Measurements from ENCODE around the gene THRB. TPM values are rescaled to one million over a fixed set of nuclear protein-coding genes. Genes with fewer than 3 reads are reported as not detected.

Gene THRB
- total and polyA plus RNA-seq, 2 donors (not counting 3 experiments of a cell fraction or from before 2014, with no cell fraction given) = 0.06 TPM; not detected in 1

- Histone ChIP-seq H3K4me3 (replicated peaks in 1 of 3; ENCODE audit: insufficient read depth in 1 of 3, low read depth in 1 of 3, low read length in 3 of 3) (no peak overlapping the region), H3K27ac (ENCODE audit: insufficient read depth, low read depth, low read length) (no peak overlapping the region), H3K4me1 (ENCODE audit: control insufficient read depth, extremely low read depth, insufficient read depth, low read length) (no peaks in the 10 kb centered on the region), H3K27me3 (ENCODE audit: control insufficient read depth in 2 of 2, insufficient read depth in 2 of 2, low read length in 2 of 2) (no peaks in the 10 kb centered on the region), H3K79me2 (ENCODE audit: control insufficient read depth, insufficient read depth, low read length) (no peaks in the 10 kb centered on the region), H4K20me1 (replicated peaks; ENCODE audit: control insufficient read depth, extremely low read depth, insufficient read depth, low read length) (no peaks in the 10 kb centered on the region), H3K36me3 (ENCODE audit: control insufficient read depth in 2 of 2, extremely low read depth in 1 of 2, insufficient read depth in 2 of 2, low read length in 2 of 2) (no peaks in the 10 kb centered on the region), H3K9ac (replicated peaks; ENCODE audit: extremely low read depth, insufficient read depth, low read length) (no peak overlapping the region), H2AFZ (ENCODE audit: low read depth, low read length) (no peak overlapping the region), H3K9me3 (replicated peaks; ENCODE audit: control insufficient read depth, insufficient read depth, low read length) (no peaks in the 10 kb centered on the region), H3K9me1 (replicated peaks; ENCODE audit: control insufficient read depth, extremely low read depth, insufficient read depth, low read length) (no peaks in the 10 kb centered on the region), H3K4me2 (ENCODE audit: insufficient read depth, low read length) (no peak overlapping the region)
- dilution Hi-C loops (cut with MboI; ENCODE audit: extremely low pct_ligation_motif_present, low sequenced_read_pairs) = no loop called here
- no peak for DNase-seq (ENCODE audit: low read depth, low spot score)
- no peak for TF ChIP-seq POLR2AphosphoS5 (IDR thresholded peaks at IDR 0.05; ENCODE audit: insufficient read depth, low read depth, low read length)
- no peak for TF ChIP-seq CTCF (IDR thresholded peaks at IDR 0.05; ENCODE audit: extremely low read depth in 1 of 2, insufficient read depth in 1 of 2, low read depth in 1 of 2, low read length in 2 of 2)
- TF ChIP-seq FOS (IDR thresholded peaks at IDR 0.05; ENCODE audit: borderline replicate concordance, insufficient read depth, low read length) = no peak
- no peak for TF ChIP-seq JUN (IDR thresholded peaks at IDR 0.05; ENCODE audit: borderline replicate concordance, insufficient read depth, insufficient read length, low read depth)
- TF ChIP-seq MAX (IDR thresholded peaks at IDR 0.05; ENCODE audit: insufficient read depth, insufficient read length) = no peak
- TF ChIP-seq MYC (IDR thresholded peaks at IDR 0.05; ENCODE audit: low read depth, low read length) = no peak
- POLR2A ChIA-PET = no interaction called here
- CTCF ChIA-PET = no interaction called here
- FAIRE-seq = no peak
- intact Hi-C loops (cut with micrococcal nuclease) = no loop called here
- BruUV-seq (replicated peaks) = no TSS peak
Measured at GRCh38 chr3:24462737-24463136, 31.9 kb downstream of the THRB start.

- no peaks in the 10 kb centered on the region for H3K79me2 ChIP-seq (ENCODE audit: control insufficient read depth, insufficient read depth, low read length)
- H3K9me3 ChIP-seq (replicated peaks; ENCODE audit: control insufficient read depth, insufficient read depth, low read length) = no peaks in the 10 kb centered on the region
- no peaks in the 10 kb centered on the region for H3K4me1 ChIP-seq (ENCODE audit: control insufficient read depth, extremely low read depth, insufficient read depth, low read length)
- ChIA-PET CTCF (no interaction called here), POLR2A (no interaction called here)
- no peaks in the 10 kb centered on the region for H3K27me3 ChIP-seq (ENCODE audit: control insufficient read depth in 2 of 2, insufficient read depth in 2 of 2, low read length in 2 of 2)
- no peak for DNase-seq (ENCODE audit: low read depth, low spot score)
- dilution Hi-C loops (cut with MboI; ENCODE audit: extremely low pct_ligation_motif_present, low sequenced_read_pairs) = no loop called here
- intact Hi-C loops (cut with micrococcal nuclease) = no loop called here
- no peak overlapping the region for H2AFZ ChIP-seq (ENCODE audit: low read depth, low read length)
- no peak overlapping the region for H3K27ac ChIP-seq (ENCODE audit: insufficient read depth, low read depth, low read length)
- no peak overlapping the region for H3K4me3 ChIP-seq (replicated peaks in 1 of 3; ENCODE audit: insufficient read depth in 1 of 3, low read depth in 1 of 3, low read length in 3 of 3)
- BruUV-seq (replicated peaks) = no TSS peak
- no peaks in the 10 kb centered on the region for H3K36me3 ChIP-seq (ENCODE audit: control insufficient read depth in 2 of 2, extremely low read depth in 1 of 2, insufficient read depth in 2 of 2, low read length in 2 of 2)
- H3K4me2 ChIP-seq (ENCODE audit: insufficient read depth, low read length) = no peak overlapping the region
- H3K9me1 ChIP-seq (replicated peaks; ENCODE audit: control insufficient read depth, extremely low read depth, insufficient read depth, low read length) = no peaks in the 10 kb centered on the region
- FAIRE-seq = no peak
- no peaks in the 10 kb centered on the region for H4K20me1 ChIP-seq (replicated peaks; ENCODE audit: control insufficient read depth, extremely low read depth, insufficient read depth, low read length)
- TF ChIP-seq CTCF (IDR thresholded peaks at IDR 0.05; ENCODE audit: extremely low read depth in 1 of 2, insufficient read depth in 1 of 2, low read depth in 1 of 2, low read length in 2 of 2) = no peak
- no peak overlapping the region for H3K9ac ChIP-seq (replicated peaks; ENCODE audit: extremely low read depth, insufficient read depth, low read length)
Measured at GRCh38 chr3:24460974-24461373, 33.7 kb downstream of the THRB start.

Data from endothelial cell of umbilical vein (primary cell).